Non-pigmented ciliary epithelial cell (primary cell): ENCODE measurements around the gene FDX1.

Experiments
- DNase-seq: peaks from one replicate; pipeline ENCODE4 v3.0.0-alpha.2; 2010; ENCODE audit warnings: low read depth

Gene FDX1

DNA sequence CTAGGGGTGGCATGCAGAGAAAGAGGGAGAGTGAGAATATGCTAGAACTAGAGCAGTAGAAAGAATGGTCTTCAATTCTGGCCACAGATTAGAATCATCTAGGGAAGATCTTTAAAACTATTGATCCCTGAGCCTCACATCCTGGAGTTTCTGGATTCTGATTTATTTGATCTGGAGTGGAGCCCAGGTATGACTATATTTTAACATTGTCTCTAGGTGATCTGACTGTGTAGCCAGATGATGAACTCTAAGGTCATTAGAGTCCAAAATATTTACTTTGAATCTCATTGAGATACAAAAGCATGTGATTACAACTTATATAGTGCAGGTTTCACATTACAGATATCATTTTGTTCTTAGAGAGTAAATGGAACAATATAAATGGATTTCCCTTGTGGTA lies 79.7 kb downstream of the FDX1 start:
- DNase-seq = no peak

DNA sequence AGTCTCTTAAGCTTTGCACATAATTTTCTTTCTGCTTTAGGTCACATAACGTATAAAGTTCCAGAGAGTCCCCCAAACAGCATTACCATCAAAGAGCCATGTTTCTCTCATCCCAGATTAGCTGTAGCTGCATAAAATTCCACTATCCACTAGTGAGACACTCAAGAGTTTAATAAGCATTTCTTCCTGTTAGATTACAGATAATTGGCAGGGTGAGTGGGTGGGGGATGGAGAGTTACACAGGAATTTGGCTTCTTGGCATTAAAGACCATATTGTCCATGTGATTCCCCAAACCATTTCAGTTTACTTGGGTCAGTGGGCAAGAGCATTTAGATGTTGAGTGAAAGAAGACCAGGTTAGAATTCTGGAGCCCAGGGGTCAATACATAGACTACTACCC lies 82.3 kb downstream of the FDX1 start:
- DNase-seq = no peak

DNA sequence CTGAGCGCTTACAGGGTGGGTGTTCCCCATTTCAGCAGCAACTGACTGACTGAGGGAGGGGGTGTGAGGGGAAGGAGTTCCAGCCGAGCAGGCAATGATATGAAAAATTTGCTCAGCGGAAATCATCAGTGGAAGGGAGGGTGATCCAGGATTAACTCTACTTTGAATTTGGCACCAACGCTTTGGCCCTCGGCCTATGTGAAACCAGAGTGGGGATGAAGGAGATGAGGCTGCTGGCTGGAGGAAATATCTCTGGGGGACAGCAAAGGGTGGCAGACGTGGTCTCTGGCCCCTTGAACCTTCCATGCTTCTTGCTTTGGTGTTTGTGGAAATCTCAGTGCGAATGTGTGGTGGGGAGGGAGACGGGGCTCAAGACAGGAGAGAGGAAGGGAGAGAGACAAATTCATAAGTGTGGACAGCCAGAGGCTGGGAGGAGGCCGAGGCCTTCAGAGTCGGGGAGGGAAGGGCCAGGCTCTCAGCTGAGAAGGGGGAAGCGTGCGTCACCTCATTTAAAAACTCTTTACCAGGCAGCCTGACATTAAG lies 83.6 kb downstream of the FDX1 start:
- no peak for DNase-seq

DNA sequence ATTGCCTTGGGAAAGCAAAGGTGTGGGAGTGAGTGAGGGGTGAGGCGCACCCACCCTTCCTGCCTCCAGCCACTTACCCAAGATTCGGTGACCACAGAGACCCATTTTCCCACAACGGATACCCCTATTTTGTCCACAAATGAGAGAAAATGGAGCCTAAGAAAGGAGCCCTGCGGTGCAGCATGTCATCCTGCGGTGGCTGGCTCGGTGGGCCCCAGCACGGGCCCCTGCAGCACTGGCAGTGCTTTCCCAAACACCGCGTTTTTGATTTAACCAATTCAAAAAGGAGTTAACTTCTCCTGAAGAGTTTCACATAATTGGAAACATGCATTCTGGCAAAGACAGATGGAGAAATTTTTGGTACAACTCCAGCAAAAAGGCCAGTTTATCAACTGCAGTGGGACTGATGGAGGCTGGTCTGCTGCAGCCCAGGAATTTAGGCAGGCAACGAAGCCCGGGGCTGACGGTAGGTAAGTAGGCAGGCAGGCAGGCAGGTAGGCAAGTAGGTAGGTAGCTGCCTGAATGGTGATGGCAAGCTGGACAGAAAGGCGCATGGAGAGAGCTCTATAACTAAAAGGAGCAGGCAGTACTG lies 84.2 kb downstream of the FDX1 start:
- DNase-seq = no peak
